HEK293T (cell line): Measurements from ENCODE around the gene PRR5.

ENCODE experiments used
- ARNT ChIP-seq: fragments of 450-650 bp; IDR thresholded peaks from 2 replicates; pipeline ENCODE4 v1.6.1; 2017; ENCODE audit warnings: mild to moderate bottlenecking
- BHLHE40 ChIP-seq: fragments of 450-650 bp; IDR thresholded peaks from 2 replicates; pipeline ENCODE4 v1.6.1; 2016; ENCODE audit warnings: mild to moderate bottlenecking, moderate library complexity, borderline replicate concordance
- ELF4 ChIP-seq: fragments of 450-650 bp; IDR thresholded peaks from 2 replicates; pipeline ENCODE4 v1.6.1; 2017; ENCODE audit warnings: antibody characterized with exemption
- FOXA1 ChIP-seq: fragments of 450-650 bp; IDR thresholded peaks from 2 replicates; pipeline ENCODE4 v1.6.1; 2016; ENCODE audit warnings: mild to moderate bottlenecking
- FOXK2 ChIP-seq: fragments of 450-650 bp; IDR thresholded peaks from 2 replicates; pipeline ENCODE4 v1.6.1; 2016; ENCODE audit warnings: mild to moderate bottlenecking
- FOXM1 ChIP-seq: fragments of 450-650 bp; IDR thresholded peaks from 2 replicates; pipeline ENCODE4 v1.6.1; 2017; ENCODE audit warnings: mild to moderate bottlenecking, borderline replicate concordance
- L3MBTL2 ChIP-seq: fragments of 450-650 bp; conservative IDR thresholded peaks from 2 replicates; pipeline ENCODE4 v1.6.1; 2016; ENCODE audit warnings: mild to moderate bottlenecking
- SP1 ChIP-seq: fragments of 450-650 bp; IDR thresholded peaks from 2 replicates; pipeline ENCODE4 v1.6.1; 2017
- SUZ12 ChIP-seq: fragments of 450-650 bp; IDR thresholded peaks from 2 replicates; pipeline ENCODE4 v1.6.1; 2016; ENCODE audit warnings: mild to moderate bottlenecking
- TARDBP ChIP-seq: fragments of 450-650 bp; IDR thresholded peaks from 2 replicates; pipeline ENCODE4 v1.6.1; 2016
- ZNF384 ChIP-seq: fragments of 450-650 bp; IDR thresholded peaks from 2 replicates; pipeline ENCODE4 v1.6.1; 2016

GRCh38 chr22:44719586-44720368, 17.8 kb downstream of the PRR5 start:
- no peak for TF ChIP-seq SP1
- TF ChIP-seq L3MBTL2 = no peak
- TF ChIP-seq ZNF384 = no peak
- no peak for TF ChIP-seq FOXM1
- no peak for TF ChIP-seq FOXK2
- no peak for TF ChIP-seq TARDBP
- TF ChIP-seq FOXA1 = no peak
- TF ChIP-seq BHLHE40 = no peak
- TF ChIP-seq ELF4 = no peak
- TF ChIP-seq ARNT = no peak
- TF ChIP-seq SUZ12 = no peak
